ENCODE data around the gene SMLR1.

The SMLR1 gene

DNA sequence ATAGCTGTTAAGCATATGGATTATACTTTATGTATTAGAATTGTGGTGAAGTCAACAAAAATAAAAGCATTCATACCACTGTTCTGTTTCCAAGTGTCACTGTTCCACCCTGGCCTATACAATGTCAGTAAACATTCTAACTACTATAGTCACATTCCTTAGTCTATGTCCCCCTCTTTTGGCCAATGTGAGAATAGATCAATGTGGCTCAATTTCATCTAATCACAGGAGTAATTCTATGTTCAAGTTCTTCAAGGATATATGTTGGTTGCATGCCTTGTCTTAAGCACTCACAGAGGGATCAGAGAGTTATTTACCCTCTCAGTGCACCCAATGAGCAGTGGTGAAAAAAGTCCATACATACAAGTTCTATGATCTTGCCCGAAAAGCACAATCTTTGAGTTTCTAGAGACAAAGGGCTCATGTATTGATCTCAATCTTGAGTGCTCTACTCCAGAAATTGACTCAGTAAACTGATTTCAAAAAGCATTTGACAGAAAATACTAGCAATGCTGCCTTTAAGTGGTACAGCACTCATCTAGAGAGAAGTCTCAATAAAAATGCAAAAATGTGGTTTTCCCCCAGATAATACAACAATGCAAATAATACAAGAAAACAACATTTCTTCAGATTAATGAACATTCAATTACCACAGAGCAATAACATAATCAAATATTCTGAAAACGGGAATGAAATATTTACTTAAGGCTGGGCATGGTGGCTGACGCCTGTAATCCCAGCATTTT lies 16.5 kb downstream of the SMLR1 start:
- TF ChIP-seq, protein P1, sequence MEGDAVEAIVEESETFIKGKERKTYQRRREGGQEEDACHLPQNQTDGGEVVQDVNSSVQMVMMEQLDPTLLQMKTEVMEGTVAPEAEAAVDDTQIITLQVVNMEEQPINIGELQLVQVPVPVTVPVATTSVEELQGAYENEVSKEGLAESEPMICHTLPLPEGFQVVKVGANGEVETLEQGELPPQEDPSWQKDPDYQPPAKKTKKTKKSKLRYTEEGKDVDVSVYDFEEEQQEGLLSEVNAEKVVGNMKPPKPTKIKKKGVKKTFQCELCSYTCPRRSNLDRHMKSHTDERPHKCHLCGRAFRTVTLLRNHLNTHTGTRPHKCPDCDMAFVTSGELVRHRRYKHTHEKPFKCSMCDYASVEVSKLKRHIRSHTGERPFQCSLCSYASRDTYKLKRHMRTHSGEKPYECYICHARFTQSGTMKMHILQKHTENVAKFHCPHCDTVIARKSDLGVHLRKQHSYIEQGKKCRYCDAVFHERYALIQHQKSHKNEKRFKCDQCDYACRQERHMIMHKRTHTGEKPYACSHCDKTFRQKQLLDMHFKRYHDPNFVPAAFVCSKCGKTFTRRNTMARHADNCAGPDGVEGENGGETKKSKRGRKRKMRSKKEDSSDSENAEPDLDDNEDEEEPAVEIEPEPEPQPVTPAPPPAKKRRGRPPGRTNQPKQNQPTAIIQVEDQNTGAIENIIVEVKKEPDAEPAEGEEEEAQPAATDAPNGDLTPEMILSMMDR (conservative IDR thresholded peaks at IDR 0.05; ENCODE audit: low read length): peak; percentile 66
- DNase-seq (ENCODE audit: low read depth): peak; percentile 44
- H3K4me3 ChIP-seq (ENCODE audit: low read length): no peak overlapping the region

DNA sequence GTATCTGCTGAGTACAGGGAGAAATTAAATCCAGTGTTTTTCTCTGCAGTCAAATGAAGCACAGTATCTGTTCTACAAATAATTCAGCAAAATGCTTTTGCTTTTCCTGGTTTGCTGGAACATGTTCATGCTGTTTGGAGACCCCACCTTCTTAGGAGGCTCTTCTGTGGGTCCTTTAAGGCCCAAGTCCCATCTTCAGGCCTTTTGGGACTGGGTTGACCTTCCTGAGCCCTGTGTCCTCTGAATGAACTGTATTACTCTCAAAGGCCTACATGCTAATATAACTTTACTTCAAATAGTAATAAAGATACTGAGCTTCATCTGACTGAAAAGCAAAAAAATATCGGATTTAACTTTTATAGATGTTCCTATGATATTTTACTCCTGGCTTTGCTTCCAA lies 19.3 kb downstream of the SMLR1 start:
- no peak for DNase-seq (ENCODE audit: low read depth)
- H3K4me3 ChIP-seq (ENCODE audit: low read length): no peak overlapping the region
- TF ChIP-seq, protein P1 (conservative IDR thresholded peaks at IDR 0.05; ENCODE audit: low read length): no peak

DNA sequence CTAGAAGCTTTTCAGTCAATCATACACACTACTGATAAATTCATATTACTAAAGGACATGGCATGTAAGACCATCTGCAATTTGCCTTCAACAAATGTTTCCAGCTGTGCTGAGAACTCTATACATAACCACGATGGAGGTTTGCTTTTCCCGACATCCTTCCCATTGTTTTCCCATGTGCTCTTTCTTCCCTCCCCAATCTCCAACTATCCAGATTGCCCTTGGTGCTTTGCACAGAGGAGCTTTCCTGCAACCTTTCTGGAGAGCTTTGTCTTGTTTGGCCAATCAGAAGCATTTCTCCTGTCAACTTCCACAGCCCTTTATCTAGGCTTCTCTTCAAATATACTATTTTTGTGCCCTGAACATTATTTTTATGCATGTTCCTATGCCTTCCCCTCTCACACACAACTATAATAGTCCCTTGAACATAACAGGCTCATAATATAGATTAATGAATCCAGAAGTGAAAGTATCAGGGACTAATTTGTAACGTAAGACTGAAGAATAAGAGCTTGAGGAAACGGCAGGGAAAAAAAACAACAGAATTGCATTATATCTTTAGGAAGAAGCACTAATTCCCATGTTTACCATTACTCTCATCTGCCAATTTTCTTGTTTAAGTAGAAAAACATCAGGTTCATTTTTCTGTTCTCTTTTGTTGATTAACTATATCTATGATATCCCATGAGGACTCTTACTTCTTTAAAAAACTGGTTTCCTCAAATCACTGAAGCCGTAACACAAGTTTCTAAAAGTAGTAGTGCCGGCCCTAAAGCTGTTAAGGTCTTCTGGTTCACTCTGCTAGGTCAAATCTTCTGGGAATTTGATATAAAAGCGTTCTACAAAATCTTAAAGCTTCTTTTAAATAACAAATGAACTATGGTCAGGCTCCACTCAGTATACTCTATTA lies 20.1 kb downstream of the SMLR1 start:
- DNase-seq (ENCODE audit: low read depth): no peak
- TF ChIP-seq, protein P1 (conservative IDR thresholded peaks at IDR 0.05; ENCODE audit: low read length): no peak
- H3K4me3 ChIP-seq (ENCODE audit: low read length): no peak overlapping the region

DNA sequence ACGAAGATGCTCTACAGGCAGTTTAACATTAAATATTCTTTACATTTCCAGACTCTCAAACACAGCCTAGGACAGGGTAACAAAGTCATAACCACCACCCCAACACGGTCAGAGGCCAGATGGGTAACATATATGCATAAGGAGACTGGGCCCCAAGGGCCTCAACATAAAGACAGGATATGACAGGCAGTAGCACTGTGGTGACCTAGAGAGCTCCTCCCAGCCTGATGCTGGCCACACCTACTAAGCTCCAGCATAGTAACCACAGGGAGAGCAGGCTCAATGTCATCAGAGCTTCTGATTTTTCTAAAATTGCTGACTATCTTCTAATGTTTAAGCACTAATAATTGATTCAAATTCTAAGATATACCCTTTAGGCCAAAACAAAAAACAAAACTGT lies 21.7 kb downstream of the SMLR1 start:
- TF ChIP-seq, protein P1 (conservative IDR thresholded peaks at IDR 0.05; ENCODE audit: low read length): no peak
- no peak overlapping the region for H3K4me3 ChIP-seq (ENCODE audit: low read length)
- DNase-seq (ENCODE audit: low read depth): no peak

DNA sequence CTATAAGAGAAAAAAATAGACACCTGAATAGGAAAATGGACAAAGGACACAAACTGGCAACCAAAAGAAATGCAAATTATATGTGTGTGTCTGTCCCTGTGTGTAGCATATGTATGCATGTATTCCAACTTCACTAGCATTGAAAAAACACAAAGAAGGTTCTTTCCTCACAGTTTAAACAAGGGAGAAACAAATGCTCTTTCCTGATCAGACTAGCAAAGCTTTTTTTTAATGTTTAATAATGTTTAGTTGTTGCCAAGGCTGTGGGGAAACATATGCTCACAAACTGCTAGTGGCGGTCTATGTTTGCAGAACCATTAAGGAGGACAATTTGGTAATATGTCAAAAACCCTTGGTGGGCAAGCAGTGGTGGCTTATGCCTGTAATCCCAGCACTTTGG lies 22.4 kb downstream of the SMLR1 start:
- TF ChIP-seq, protein P1 (conservative IDR thresholded peaks at IDR 0.05; ENCODE audit: low read length): no peak
- no peak for DNase-seq (ENCODE audit: low read depth)
- no peak overlapping the region for H3K4me3 ChIP-seq (ENCODE audit: low read length)

DNA sequence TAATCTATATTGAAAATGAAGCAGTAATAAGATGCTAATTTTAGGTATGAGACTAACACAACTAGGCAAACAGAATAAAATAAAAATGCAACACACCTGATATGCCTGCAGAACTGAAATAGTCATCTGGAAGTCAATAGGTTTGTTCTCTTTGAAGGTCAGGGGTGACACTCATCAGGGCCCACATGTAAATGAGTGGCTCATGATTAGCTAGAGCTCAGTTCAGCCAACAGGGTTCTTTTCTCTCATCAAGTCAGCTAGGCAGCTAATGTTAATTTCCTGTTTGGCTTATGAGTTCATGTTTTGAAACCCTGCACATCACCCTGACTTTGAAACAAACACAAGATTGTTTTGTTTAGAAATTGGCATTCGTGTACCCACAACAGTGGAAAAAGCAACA lies 23.8 kb downstream of the SMLR1 start:
- H3K4me3 ChIP-seq (ENCODE audit: low read length): no peak overlapping the region
- TF ChIP-seq, protein P1 (conservative IDR thresholded peaks at IDR 0.05; ENCODE audit: low read length): no peak
- no peak for DNase-seq (ENCODE audit: low read depth)
